ENCODE results near the gene TTC31.
A peak's percentile ranks its signal among the peaks of the same experiment; 100 is the strongest.
"Not testable (repeated sequence)": the region's sequence is repeated elsewhere in the genome, so short reads cannot be mapped to it uniquely, and the experiment has no call there.

The TTC31 gene

GRCh38 chr2:74439803-74440377 is 43.0 kb upstream of the TTC31 start:
- H3K4me3 ChIP-seq (ENCODE audit: low read depth, low read length): peak overlapping the region; percentile 54
- TF ChIP-seq CTCF (IDR thresholded peaks at IDR 0.05; ENCODE audit: low read depth, low read length, missing control alignments): no peak
- DNase-seq (ENCODE audit: low read depth): no peak
- in situ Hi-C loops (cut with HindIII; ENCODE audit: low sequenced_read_pairs): loop anchor here (5.0 kb wide), 1 partner anchor 87 kb away; the partner anchor contains the start of genes AUP1, DQX1 and HTRA2

- H3K4me3 ChIP-seq (ENCODE audit: low read depth, low read length): peak overlapping the region; percentile 54
- TF ChIP-seq CTCF (IDR thresholded peaks at IDR 0.05; ENCODE audit: low read depth, low read length, missing control alignments): peak; percentile 9
- in situ Hi-C loops (cut with HindIII; ENCODE audit: low sequenced_read_pairs): no loop called here
- no peak for DNase-seq (ENCODE audit: low read depth)
Measured at GRCh38 chr2:74440378-74441169, 42.3 kb upstream of the TTC31 start.

GRCh38 chr2:74441170-74441689 is 41.7 kb upstream of the TTC31 start:
- no peak for TF ChIP-seq CTCF (IDR thresholded peaks at IDR 0.05; ENCODE audit: low read depth, low read length, missing control alignments)
- DNase-seq (ENCODE audit: low read depth): no peak
- in situ Hi-C loops (cut with HindIII; ENCODE audit: low sequenced_read_pairs): no loop called here
- H3K4me3 ChIP-seq (ENCODE audit: low read depth, low read length): peak overlapping the region; percentile 2

- no peak for DNase-seq (ENCODE audit: low read depth)
- TF ChIP-seq CTCF (IDR thresholded peaks at IDR 0.05; ENCODE audit: low read depth, low read length, missing control alignments): no peak
- in situ Hi-C loops (cut with HindIII; ENCODE audit: low sequenced_read_pairs): no loop called here
- peak within 1 kb of the TSS; percentile 54 for H3K4me3 ChIP-seq (ENCODE audit: low read depth, low read length)
Measured at GRCh38 chr2:74441690-74442482, 41.0 kb upstream of the TTC31 start, which contains the start of gene RTKN. TSS of gene RTKN (minus strand) at chr2:74441937. CDS start at chr2:74441816, 121 bp downstream.

- DNase-seq (ENCODE audit: low read depth); H3K4me3 ChIP-seq (ENCODE audit: low read depth, low read length); in situ Hi-C loops (cut with HindIII; ENCODE audit: low sequenced_read_pairs): not testable (repeated sequence)
Measured at GRCh38 chr2:74442483-74443297, 40.2 kb upstream of the TTC31 start.

GRCh38 chr2:74444498-74445318 is 38.2 kb upstream of the TTC31 start:
- no peak overlapping the region for H3K4me3 ChIP-seq (ENCODE audit: low read depth, low read length)
- DNase-seq (ENCODE audit: low read depth): no peak
- TF ChIP-seq CTCF (IDR thresholded peaks at IDR 0.05; ENCODE audit: low read depth, low read length, missing control alignments): no peak
- in situ Hi-C loops (cut with HindIII; ENCODE audit: low sequenced_read_pairs): no loop called here

Data from astrocyte of the cerebellum (primary cell).